K562 (cell line): ENCODE results near the gene TASP1. TPM values are rescaled to one million over a fixed set of nuclear protein-coding genes. Genes with fewer than 3 reads are reported as not detected.

Experiments used
- CBFA2T2 ChIP-seq: fragments of 450-650 bp; conservative IDR thresholded peaks from 2 replicates; pipeline ENCODE4 v1.6.1; 2017; ENCODE audit warnings: mild to moderate bottlenecking
- DDX20 ChIP-seq: fragments of 450-650 bp; IDR thresholded peaks from 2 replicates; pipeline ENCODE4 v1.6.1; 2016; ENCODE audit warnings: missing genetic modification characterization, low read depth, mild to moderate bottlenecking, missing compliant biosample characterization, moderate library complexity
- EWSR1 ChIP-seq: fragments of 450-650 bp; IDR thresholded peaks from 2 replicates; pipeline ENCODE4 v1.6.1; 2018; ENCODE audit warnings: borderline replicate concordance, mild to moderate bottlenecking, low read depth, moderate library complexity; ENCODE audit not compliant: partially characterized antibody
- HDAC3 ChIP-seq: fragments of 450-650 bp; IDR thresholded peaks from 2 replicates; pipeline ENCODE4 v1.6.1; 2018; ENCODE audit warnings: borderline replicate concordance, mild to moderate bottlenecking, moderate library complexity; ENCODE audit not compliant: partially characterized antibody
- MCM2 ChIP-seq: fragments of 450-650 bp; IDR thresholded peaks from 2 replicates; pipeline ENCODE4 v1.6.1; 2017; ENCODE audit warnings: low read depth, mild to moderate bottlenecking
- RAD21 ChIP-seq, 2 experiments: fragments of 250-450 bp in 1 of 2; fragments of 450-650 bp in 1 of 2; sonication (Bioruptor Pico) in 1 of 2; formaldehyde crosslinking in 1 of 2; IDR thresholded peaks in 1 of 2; conservative IDR thresholded peaks in 1 of 2; 2 replicates each; pipeline versions ENCODE4 v1.4.0 to v1.8.0; 2020 to 2022; ENCODE audit warnings: mild to moderate bottlenecking in 2 of 2, moderate library complexity in 1 of 2
- RBM25 ChIP-seq: fragments of 200-400 bp; formaldehyde crosslinking; IDR thresholded peaks from 2 replicates; pipeline ENCODE4 v1.6.1; 2018; ENCODE audit warnings: low read length, low read depth, moderate library complexity; ENCODE audit not compliant: severe bottlenecking
- REST ChIP-seq, 2 experiments: fragments of 450-650 bp; formaldehyde crosslinking in 1 of 2; IDR thresholded peaks; 2 replicates each; pipeline versions ENCODE4 v1.4.0 to v1.6.1; 2014 to 2020; ENCODE audit warnings: mild to moderate bottlenecking in 2 of 2, borderline replicate concordance in 1 of 2, low read depth in 1 of 2
- SAFB2 ChIP-seq: fragments of 200-400 bp; formaldehyde crosslinking; IDR thresholded peaks from 2 replicates; pipeline ENCODE4 v1.6.1; 2018; ENCODE audit warnings: borderline replicate concordance, low read length, low read depth, moderate library complexity; ENCODE audit not compliant: severe bottlenecking
- ZBTB34 ChIP-seq: fragments of 250-450 bp; sonication (Bioruptor Pico); IDR thresholded peaks from 2 replicates; pipeline ENCODE4 v1.8.0; 2021; ENCODE audit warnings: mild to moderate bottlenecking, moderate library complexity
- ZNF133 ChIP-seq: fragments of 250-450 bp; sonication (Bioruptor Pico); IDR thresholded peaks from 2 replicates; pipeline ENCODE4 v1.4.0; 2020; ENCODE audit warnings: mild to moderate bottlenecking
- ZNF431 ChIP-seq: sonication (generic); formaldehyde crosslinking; IDR thresholded peaks from 2 replicates; pipeline ENCODE4 v1.8.0; 2022; ENCODE audit warnings: mild to moderate bottlenecking, missing genetic modification reagents
- ZNF76 ChIP-seq: fragments of 250-450 bp; sonication (Bioruptor Pico); IDR thresholded peaks from 2 replicates; pipeline ENCODE4 v1.4.0; 2020; ENCODE audit warnings: mild to moderate bottlenecking, moderate library complexity, borderline replicate concordance
- polyA plus RNA-seq, 8 experiments: library from polyadenylated mRNA; depleted of rRNA in 4 of 8; stranded (reverse) in 5 of 8; unstranded in 3 of 8; fragments of >200 nt; fragmentation: Nextera tagmentation in 2 of 8; fragmentation: Illumina TruSeq in 1 of 8; extraction: Ambion mirVana in 2 of 8; extraction: Trizol in 1 of 8; gene quantifications; 2 replicates each; pipeline versions ENCODE4 v1.2.1 to v1.2.3, GENCODE V29; 2011 to 2014; ENCODE audit warnings: inconsistent platforms in 1 of 8, missing spikeins in 1 of 8
- total RNA-seq, 7 experiments: library from RNA; depleted of rRNA in 6 of 7; stranded (reverse); fragments of >200 nt in 6 of 7; fragmentation: Illumina TruSeq in 2 of 7; extraction: Trizol in 2 of 7; gene quantifications; 2 replicates each; pipeline versions ENCODE4 v1.2.1 to v1.2.3, GENCODE V29; 2011 to 2021; ENCODE audit warnings: low replicate concordance in 1 of 7

TASP1 gene
- total and polyA plus RNA-seq, 9 of the 15 experiments (the other 6 are each of a cell fraction or from before 2014, with no cell fraction given) = 3.7 to 10.6 (median 6.4) TPM

- no peak for TF ChIP-seq HDAC3
- no peak for TF ChIP-seq MCM2
- TF ChIP-seq ZNF76 (CRISPR knock-in tag) = no peak
- no peak for TF ChIP-seq SAFB2
- no peak for TF ChIP-seq ZBTB34 (CRISPR knock-in tag)
- no peak for TF ChIP-seq RBM25
- TF ChIP-seq RAD21 (CRISPR knock-in tag; conservative IDR thresholded peaks at IDR 0.05 in 1 of 2, IDR thresholded peaks at IDR 0.05 in 1 of 2) = no peak
- TF ChIP-seq DDX20 (tag) = no peak
- TF ChIP-seq ZNF431 (CRISPR knock-in tag) = no peak
- TF ChIP-seq REST (IDR thresholded peaks at IDR 0.05; ENCODE audit: borderline replicate concordance) = no peak
- TF ChIP-seq REST (CRISPR knock-in tag; IDR thresholded peaks at IDR 0.05; ENCODE audit: low read depth) = no peak
- TF ChIP-seq EWSR1 = no peak
- no peak for TF ChIP-seq CBFA2T2
- no peak for TF ChIP-seq ZNF133 (CRISPR knock-in tag)
These were observed 30.7 kb downstream of the TASP1 start (continued) for GRCh38 chr20:13608066-13608465.
